CD4-positive, alpha-beta T cell (primary cell): ENCODE results near the gene NDUFAF7. TPM values are rescaled to one million over a fixed set of nuclear protein-coding genes. Genes with fewer than 3 reads are reported as not detected.

Experiments
- ATAC-seq: fragments of 200-7000 bp; cut with Tn5 transposase; one replicate; pipeline ENCODE4 v1.10.0; 2022; ENCODE audit warnings: mild to moderate bottlenecking; ENCODE audit not compliant: poor library complexity
- CTCF ChIA-PET: fragments of 350-600 bp; sonication (Branson Sonifier 250); formaldehyde crosslinking; loops from one replicate; lab custom pipeline; 2021; ENCODE audit warnings: antibody characterized with exemption, inconsistent platforms; lab: Charles Lee
- POLR2A ChIA-PET: fragments of 350-600 bp; sonication (Branson Sonifier 250); formaldehyde crosslinking; loops from one replicate; lab custom pipeline; 2021; ENCODE audit warnings: antibody characterized with exemption, inconsistent platforms; lab: Charles Lee
- DNase-seq, 14 experiments: peaks; one replicate each; pipeline ENCODE4 v3.0.0-alpha.2; 2013 to 2020; ENCODE audit warnings: mixed read lengths in 2 of 14
- H3K27ac ChIP-seq, 2 donors: one replicate each; pipeline versions ENCODE4 v1.5.1 to v1.7.0; 2013; ENCODE audit warnings: low read length in 2 of 2, low read depth in 1 of 2, mild to moderate bottlenecking in 1 of 2
- H3K27me3 ChIP-seq, 2 experiments: 1 replicate in 1 of 2; 2 replicates in 1 of 2; pipeline versions ENCODE4 v1.6.1 to v1.7.0; 2013; ENCODE audit warnings: low read length in 2 of 2, control low read depth in 1 of 2, mild to moderate bottlenecking in 1 of 2, moderate library complexity in 1 of 2; ENCODE audit not compliant: insufficient read depth in 2 of 2, control insufficient read depth in 1 of 2
- H3K36me3 ChIP-seq: one replicate; pipeline ENCODE4 v1.6.1; 2013; ENCODE audit warnings: low read length, control low read depth; ENCODE audit not compliant: insufficient read depth
- H3K4me1 ChIP-seq: one replicate; pipeline ENCODE4 v1.6.1; 2013; ENCODE audit warnings: low read length, control low read depth; ENCODE audit not compliant: insufficient read depth
- H3K4me3 ChIP-seq: one replicate; pipeline ENCODE4 v1.5.1; 2013; ENCODE audit warnings: mild to moderate bottlenecking, low read length, moderate library complexity
- H3K9me3 ChIP-seq, 2 experiments: 1 replicate in 1 of 2; 2 replicates in 1 of 2; pipeline versions ENCODE4 v1.6.1 to v1.7.0; 2013; ENCODE audit warnings: low read length in 2 of 2, mild to moderate bottlenecking in 2 of 2, control low read depth in 1 of 2, moderate library complexity in 1 of 2; ENCODE audit not compliant: control insufficient read depth in 1 of 2, insufficient read depth in 1 of 2
- H3K27ac Mint-ChIP-seq: one replicate; pipeline ENCODE4 v1.8.0; 2020; ENCODE audit warnings: mixed read lengths
- H3K27me3 Mint-ChIP-seq: one replicate; pipeline ENCODE4 v1.8.0; 2021; ENCODE audit warnings: mixed read lengths
- H3K36me3 Mint-ChIP-seq: one replicate; pipeline ENCODE4 v1.8.0; 2021; ENCODE audit warnings: low read depth, mixed read lengths
- H3K4me1 Mint-ChIP-seq: one replicate; pipeline ENCODE4 v1.8.0; 2021; ENCODE audit warnings: low read depth, mixed read lengths
- H3K4me3 Mint-ChIP-seq: one replicate; pipeline ENCODE4 v1.8.0; 2020; ENCODE audit warnings: mild to moderate bottlenecking, mixed read lengths
- H3K9me3 Mint-ChIP-seq: one replicate; pipeline ENCODE4 v1.8.0; 2020; ENCODE audit warnings: mixed read lengths
- intact Hi-C, 2 experiments: fragments of 100-400 bp; cut with DNase I in 1 of 2; cut with micrococcal nuclease in 1 of 2; formaldehyde crosslinking; loops; one replicate each; pipeline versions ENCODE4 v1.15.1 to v1.9.0; 2023 to 2025; cut with DNase I, micrococcal nuclease
- total RNA-seq, 174 experiments: library from RNA in 2 of 174; stranded (reverse) in 2 of 174; gene quantifications; one replicate each; pipeline ENCODE4 v1.2.3 and lab custom pipeline; 2021 to 2026
- TF ChIP-seq, protein P1 (sequence below): fragments of 200-600 bp; IDR thresholded peaks from one replicate; pipeline ENCODE4 v1.8.0; 2022; ENCODE audit warnings: antibody characterized with exemption, mild to moderate bottlenecking

The NDUFAF7 gene
- total RNA-seq, 2 experiments from 2014 or later: 21.4 to 24.1 TPM

DNA sequence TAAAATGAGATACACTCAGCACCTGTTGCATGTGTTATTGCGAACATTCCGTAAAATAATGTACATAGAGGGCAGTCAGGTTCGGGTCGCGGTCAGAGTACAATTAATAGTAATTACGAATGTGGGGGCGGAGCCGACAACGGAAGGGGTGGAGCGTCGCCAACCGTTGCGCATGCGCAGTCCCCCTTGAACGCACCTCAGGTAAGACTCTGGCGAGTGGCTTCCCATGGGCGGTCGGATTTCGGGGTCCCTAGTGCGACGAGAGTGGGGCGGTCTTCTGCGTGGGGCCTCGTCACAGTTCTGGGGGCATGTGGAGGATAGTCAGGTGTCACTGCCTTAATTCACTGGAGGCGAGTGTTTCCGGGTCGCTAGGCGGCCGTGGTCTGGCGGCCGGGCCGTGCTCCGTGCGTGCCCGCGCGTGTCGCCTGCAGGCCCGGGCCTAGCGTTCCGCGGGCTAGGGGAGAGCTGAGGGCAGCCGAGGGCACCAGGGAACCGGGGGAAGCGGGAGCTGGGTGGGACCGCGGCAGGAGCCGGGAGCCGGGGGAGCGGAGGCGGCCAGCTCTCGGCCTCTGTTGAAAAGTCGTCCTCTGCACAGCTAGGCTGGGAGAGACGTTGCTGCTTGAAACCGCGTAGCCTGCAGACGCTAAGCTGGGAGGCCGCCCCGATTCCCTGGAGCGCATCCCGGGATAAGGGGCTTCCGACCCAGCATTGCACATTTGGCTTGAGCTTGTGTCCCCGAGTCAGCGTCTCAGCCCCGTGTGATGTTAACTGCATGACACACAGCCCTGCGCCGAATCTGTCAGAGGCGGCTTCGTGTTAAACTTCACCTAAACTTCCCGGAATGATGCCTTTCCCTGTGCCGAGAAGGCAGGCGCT, 34.9 kb upstream of the NDUFAF7 start, which contains the start of gene CEBPZOS:
TSS of gene CEBPZOS (plus strand) at position 177 of the 876 bp plus-strand sequence. CDS start 3,209 bp downstream, outside the sequence.
- CTCF ChIA-PET: no interaction called here
- DNase-seq (peak; percentile 81 to 94 (median 90)), ATAC-seq (peak; percentile 87)
- Mint-ChIP-seq H3K4me3 (peak within 1 kb of the TSS; percentile 99), H3K27ac (peak within 1 kb of the TSS; percentile 95), H3K36me3 (peaks cover 23% of the 10 kb centered on the region), H3K4me1 (peaks cover 35% of the 10 kb centered on the region), H3K9me3 (no peaks in the 10 kb centered on the region), H3K27me3 (no peaks in the 10 kb centered on the region)
- peaks cover 16% of the 10 kb centered on the region for H3K36me3 ChIP-seq
- H3K9me3 ChIP-seq: no peaks in the 10 kb centered on the region
- peak within 1 kb of the TSS; percentile 70 to 82 for H3K27ac ChIP-seq
- peak within 1 kb of the TSS; percentile 87 for H3K4me3 ChIP-seq
- no peaks in the 10 kb centered on the region for H3K27me3 ChIP-seq
- TF ChIP-seq, protein P1, sequence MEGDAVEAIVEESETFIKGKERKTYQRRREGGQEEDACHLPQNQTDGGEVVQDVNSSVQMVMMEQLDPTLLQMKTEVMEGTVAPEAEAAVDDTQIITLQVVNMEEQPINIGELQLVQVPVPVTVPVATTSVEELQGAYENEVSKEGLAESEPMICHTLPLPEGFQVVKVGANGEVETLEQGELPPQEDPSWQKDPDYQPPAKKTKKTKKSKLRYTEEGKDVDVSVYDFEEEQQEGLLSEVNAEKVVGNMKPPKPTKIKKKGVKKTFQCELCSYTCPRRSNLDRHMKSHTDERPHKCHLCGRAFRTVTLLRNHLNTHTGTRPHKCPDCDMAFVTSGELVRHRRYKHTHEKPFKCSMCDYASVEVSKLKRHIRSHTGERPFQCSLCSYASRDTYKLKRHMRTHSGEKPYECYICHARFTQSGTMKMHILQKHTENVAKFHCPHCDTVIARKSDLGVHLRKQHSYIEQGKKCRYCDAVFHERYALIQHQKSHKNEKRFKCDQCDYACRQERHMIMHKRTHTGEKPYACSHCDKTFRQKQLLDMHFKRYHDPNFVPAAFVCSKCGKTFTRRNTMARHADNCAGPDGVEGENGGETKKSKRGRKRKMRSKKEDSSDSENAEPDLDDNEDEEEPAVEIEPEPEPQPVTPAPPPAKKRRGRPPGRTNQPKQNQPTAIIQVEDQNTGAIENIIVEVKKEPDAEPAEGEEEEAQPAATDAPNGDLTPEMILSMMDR: no peak
- POLR2A ChIA-PET: interaction anchor here (0.8 to 3.1 kb wide), 7 partner anchors 15 to 476 kb away, joined by 3 to 14 read pairs (median 5); partner anchors contain the start of genes CEBPZ, EIF2AK2, GPATCH11 and HEATR5B
- intact Hi-C loops: loop anchor here (2.0 to 10.0 kb wide), 5 partner anchors 34 to 602 kb away; partner anchors contain the start of genes CEBPZ (in 2 of the 2), NDUFAF7 (in 2 of the 2), EIF2AK2 (in 1 of the 2) and FEZ2 (in 1 of the 2)
- peaks cover 34% of the 10 kb centered on the region for H3K4me1 ChIP-seq

DNA sequence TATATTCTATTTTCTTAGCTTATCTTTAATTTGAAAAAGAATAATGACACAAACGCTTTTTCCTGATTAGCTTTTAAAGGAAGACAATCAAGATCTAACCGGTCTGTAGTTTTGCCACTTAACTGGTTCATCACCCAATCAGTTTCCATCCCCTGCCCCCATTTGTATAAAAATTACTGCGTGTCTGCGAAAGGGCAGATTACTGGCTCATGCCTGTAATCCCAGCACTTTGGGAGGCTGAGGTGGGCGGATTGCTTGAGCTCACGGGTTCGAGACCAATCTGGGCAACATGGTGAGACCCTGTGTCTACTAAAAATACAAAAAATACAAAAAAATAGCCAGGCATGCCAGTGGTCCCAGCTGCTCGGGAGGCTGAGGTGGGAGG, 32.8 kb upstream of the NDUFAF7 start:
- peaks cover 43% of the 10 kb centered on the region for H3K36me3 Mint-ChIP-seq
- CTCF ChIA-PET: interaction anchor here (0.6 kb wide), 2 partner anchors 59 to 1904 kb away, joined by 3 read pairs; no protein-coding TSS in a partner anchor
- intact Hi-C loops: loop anchor here (5.0 to 10.0 kb wide), 3 partner anchors 34 to 604 kb away; partner anchors contain the start of genes CEBPZ (in 1 of the 2), FEZ2 (in 1 of the 2), GPATCH11 (in 1 of the 2) and HEATR5B (in 1 of the 2)
- H3K4me1 ChIP-seq: peaks cover 34% of the 10 kb centered on the region
- H3K9me3 Mint-ChIP-seq: no peaks in the 10 kb centered on the region
- ATAC-seq (no peak), DNase-seq (no peak)
- peaks cover 32% of the 10 kb centered on the region for H3K36me3 ChIP-seq
- H3K27me3 ChIP-seq: no peaks in the 10 kb centered on the region
- no peaks in the 10 kb centered on the region for H3K9me3 ChIP-seq
- H3K4me3 Mint-ChIP-seq: peak overlapping the region; percentile 62
- H3K27ac ChIP-seq: no peak overlapping the region
- H3K4me1 Mint-ChIP-seq: peaks cover 42% of the 10 kb centered on the region
- H3K27me3 Mint-ChIP-seq: no peaks in the 10 kb centered on the region
- H3K4me3 ChIP-seq: no peak overlapping the region
- peak overlapping the region; percentile 65 for H3K27ac Mint-ChIP-seq
- TF ChIP-seq, protein P1: no peak
- POLR2A ChIA-PET: interaction anchor here (0.5 to 3.1 kb wide), 2 partner anchors 13 to 17 kb away, joined by 3 to 10 read pairs; no protein-coding TSS in a partner anchor

DNA sequence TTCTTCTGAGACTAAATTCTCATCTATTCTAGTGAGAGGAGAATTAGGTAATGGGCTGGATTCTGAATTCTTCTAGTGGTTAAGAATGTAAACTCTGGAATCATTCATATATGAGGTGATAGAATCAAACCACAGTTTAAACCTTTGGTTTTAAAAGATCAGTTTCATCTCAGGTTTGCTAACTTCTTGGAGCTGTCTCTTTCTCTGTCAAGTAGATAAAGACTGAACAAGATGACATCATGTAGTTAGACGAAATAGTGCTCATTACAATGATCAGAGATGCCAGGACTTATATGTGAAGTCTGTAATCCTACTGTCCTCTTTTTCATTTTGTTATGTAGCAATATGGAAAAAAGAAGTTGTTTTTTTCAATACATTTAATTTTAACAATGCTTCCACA, 30.2 kb upstream of the NDUFAF7 start:
- Mint-ChIP-seq H3K4me1 (peaks cover 48% of the 10 kb centered on the region), H3K27ac (peak overlapping the region; percentile 42), H3K27me3 (no peaks in the 10 kb centered on the region), H3K4me3 (no peak overlapping the region), H3K36me3 (peaks cover 67% of the 10 kb centered on the region), H3K9me3 (no peaks in the 10 kb centered on the region)
- Histone ChIP-seq H3K4me3 (no peak overlapping the region), H3K4me1 (peaks cover 28% of the 10 kb centered on the region), H3K9me3 (peaks cover 6 to 7% of the 10 kb centered on the region in 2 experiments), H3K27ac (no peak overlapping the region), H3K36me3 (peaks cover 55% of the 10 kb centered on the region), H3K27me3 (no peaks in the 10 kb centered on the region)
- POLR2A ChIA-PET: interaction anchor here (0.6 kb wide), 1 partner anchor 682 kb away, joined by 4 read pairs; no protein-coding TSS in a partner anchor
- TF ChIP-seq, protein P1: no peak
- ATAC-seq (no peak), DNase-seq (no peak)
- CTCF ChIA-PET: interaction anchor here (1.2 kb wide), 1 partner anchor 30 kb away, joined by 5 read pairs; the partner anchor contains the start of genes CEBPZ and NDUFAF7
- intact Hi-C loops: loop anchor here in 1 of 2 experiments (5.0 kb wide), 1 partner anchor 44 kb away; the partner anchor contains the start of gene EIF2AK2
